KG1 (cell line): ENCODE results near the gene RPTOR.
A peak's percentile ranks its signal among the peaks of the same experiment; 100 is the strongest.
"Not testable (repeated sequence)": the region's sequence is repeated elsewhere in the genome, so short reads cannot be mapped to it uniquely, and the experiment has no call there.

Experiments used
- DNase-seq: peaks from one replicate; lab custom pipeline; 2025; lab: John Stamatoyannopoulos, UW

Gene RPTOR

DNA sequence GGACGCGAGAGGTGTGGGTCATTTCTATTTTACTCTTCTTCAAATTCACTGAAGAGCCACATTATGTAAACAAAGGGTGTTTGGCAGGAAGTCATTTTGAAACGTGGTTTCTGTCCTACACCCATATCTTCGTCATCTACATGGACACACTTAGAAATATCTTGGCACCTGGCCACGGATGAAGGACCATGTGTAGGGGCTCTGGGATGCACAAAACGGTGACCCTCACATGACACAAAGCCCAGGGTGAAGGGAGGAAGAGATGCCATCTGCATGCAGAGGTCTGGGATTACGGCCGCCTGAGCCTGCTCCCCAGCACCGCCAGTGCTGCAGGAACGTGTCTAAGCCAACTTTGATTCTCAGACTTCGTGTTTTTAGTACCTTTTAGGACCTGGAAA lies 316.8 kb downstream of the RPTOR start:
- no peak for DNase-seq

DNA sequence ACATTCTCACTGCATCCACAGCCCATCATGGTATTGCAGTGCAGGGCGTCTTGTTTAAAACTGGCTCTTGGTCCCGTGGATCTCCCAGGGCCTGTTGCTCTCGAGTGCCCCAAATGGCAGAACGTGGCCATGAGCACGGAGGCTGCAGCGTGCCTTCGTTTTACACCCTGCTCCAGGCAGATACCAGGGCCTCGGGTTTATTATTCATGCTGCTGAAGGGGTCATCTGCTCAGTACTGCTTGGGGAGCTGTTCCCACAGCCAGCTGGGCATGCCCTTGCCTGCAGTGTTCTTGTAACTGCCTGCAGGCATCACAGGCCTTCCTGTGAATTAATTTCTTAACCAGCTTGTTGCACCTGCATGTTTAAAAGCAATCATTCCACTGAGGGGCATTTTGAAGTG lies 317.3 kb downstream of the RPTOR start:
- DNase-seq: no peak

DNA sequence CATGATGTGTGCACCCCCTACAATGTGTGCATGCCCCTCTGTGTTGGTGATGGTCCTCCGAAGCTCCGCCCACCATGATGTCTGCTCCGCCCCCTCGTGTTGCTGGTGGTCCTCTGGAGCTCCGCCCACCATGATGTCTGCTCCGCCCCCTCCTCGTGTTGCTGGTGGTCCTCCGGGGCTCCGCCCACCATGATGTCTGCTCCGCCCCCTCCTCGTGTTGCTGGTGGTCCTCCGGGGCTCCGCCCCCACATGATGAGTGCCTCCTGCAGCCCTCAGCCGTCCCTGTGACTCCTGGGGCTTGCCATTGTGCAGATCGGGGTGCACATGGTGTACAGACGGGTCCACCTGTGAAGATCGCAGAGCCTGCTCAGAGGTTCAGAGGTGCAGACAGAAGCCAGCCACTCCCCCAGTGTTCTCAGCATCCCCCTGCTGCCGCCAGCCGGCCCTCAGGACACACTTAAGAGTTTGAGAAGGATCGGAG lies 317.9 kb downstream of the RPTOR start:
- DNase-seq: no peak

DNA sequence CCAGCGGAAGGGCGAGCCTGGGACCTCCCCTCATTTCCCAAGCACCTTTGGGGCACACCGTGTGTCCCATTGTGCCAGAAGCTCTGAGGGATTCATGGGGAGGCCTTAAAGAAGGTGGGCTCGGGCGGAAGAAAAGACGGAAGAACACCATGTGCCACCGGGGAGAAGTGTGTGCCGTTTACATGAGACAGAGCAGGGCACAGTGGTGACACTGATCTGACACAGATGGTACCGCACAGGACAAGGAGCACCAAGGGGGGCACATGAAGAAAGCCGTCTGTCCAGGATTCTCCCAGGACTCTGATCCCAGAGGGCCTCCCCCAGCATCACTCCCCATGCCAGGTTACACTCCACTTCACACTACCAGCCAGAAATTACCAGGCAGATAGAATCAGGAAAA lies 318.3 kb downstream of the RPTOR start:
- no peak for DNase-seq

DNA sequence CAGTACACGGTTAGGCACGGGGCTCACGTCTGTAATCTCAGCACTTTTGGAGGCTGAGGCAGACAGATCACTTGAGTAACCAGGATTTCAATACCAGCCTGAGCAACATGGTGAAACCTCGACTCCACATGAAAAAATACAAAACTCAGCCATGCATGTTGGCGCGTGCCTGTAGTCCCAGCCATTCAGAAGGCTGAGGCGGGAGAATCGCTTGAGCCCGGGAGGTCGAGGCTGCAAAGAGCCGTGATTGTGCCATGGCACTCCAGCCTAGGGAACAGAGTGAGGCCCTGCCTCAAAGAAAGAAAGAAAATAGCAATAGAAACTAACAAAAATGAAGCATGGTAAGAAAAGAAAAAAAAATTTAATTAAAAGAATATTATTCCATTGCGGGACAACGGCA lies 319.0 kb downstream of the RPTOR start:
- no peak for DNase-seq

DNA sequence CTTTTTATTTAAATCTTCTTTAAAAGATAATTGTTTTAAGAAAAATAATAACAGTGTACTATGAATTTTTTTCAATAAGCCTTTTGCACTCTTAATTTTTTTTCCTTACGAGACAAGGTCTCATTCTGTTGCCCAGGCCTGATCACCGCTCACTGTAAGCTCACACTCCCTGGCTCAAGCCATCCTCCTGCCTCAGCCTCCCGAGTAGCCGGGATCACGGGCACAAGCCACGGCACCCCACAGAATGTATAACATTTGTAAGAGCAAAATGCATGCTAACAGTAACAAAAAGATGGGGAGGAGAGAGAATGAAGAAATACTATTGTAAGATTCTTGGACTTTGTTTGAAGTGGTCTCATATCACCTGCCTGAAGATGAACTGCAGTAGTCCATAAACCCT lies 320.1 kb downstream of the RPTOR start:
- no peak for DNase-seq

- peak; percentile 24 for DNase-seq
Observed at GRCh38 chr17:80866050-80866793, 321.6 kb downstream of the RPTOR start.

GRCh38 chr17:80868022-80868609 lies 323.5 kb downstream of the RPTOR start:
- no peak for DNase-seq

- no peak for DNase-seq
Observed at GRCh38 chr17:80869481-80870145, 325.0 kb downstream of the RPTOR start.

DNA sequence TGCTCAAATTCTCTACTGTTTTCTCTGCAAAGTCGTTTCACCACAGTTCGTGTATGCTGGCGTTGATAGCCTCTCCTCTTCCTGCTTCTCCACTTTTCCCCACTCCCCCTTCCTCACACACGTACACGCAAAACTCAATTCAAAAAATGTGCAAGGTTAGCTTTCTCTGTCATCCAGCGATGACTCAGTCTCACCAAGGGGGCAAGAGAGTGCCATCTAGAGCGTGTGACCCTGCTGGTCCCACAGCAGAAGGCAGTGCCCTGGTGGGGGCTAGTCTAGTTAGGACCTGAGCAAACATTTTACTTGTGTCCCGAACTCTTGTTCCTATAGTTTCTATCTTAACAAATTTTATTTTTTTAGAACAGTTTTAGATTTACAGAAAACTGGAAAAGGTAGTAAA lies 325.8 kb downstream of the RPTOR start:
- DNase-seq: no peak

- DNase-seq: no peak
Observed at GRCh38 chr17:80871341-80871740, 326.7 kb downstream of the RPTOR start.

- DNase-seq: no peak
Observed at GRCh38 chr17:80872001-80872500, 327.4 kb downstream of the RPTOR start.

DNA sequence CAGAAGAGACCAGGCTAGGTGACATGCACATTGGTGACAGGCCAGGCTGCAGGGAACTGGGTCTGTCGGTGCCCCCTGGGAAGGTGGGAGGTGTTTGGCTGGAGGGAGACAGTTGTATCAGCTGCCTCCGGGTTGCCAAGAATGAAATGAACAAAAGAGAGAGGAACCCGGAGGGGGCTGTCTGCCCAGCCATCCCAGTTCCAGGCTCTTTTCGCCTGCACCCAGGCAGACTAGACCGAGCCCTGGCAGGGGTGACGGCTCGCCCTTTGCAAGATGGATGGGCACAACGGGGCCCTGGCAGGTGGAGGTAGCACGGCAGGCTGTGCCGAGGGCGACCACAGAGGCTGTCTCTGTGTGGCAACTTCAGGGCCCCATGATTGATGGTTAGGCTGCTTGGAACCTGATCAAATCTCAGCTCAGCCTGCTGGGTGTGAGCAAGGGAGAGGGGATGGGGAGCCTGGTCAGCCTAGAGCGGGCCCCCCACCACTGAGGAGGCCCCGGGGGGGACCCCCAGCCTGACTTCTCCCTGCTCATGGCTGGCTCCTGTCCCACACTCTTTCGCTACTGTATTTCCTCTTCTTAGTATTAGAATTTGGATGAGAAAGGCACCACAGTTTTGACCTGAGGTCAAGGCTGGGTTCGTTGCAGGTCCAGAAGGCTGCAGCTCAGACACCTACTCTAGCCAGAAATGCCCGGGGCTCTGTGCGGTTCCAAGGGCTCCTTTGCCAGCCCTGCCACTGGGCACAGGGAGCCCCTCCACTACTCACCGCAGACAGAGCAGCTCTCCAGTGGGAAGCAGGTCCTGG lies 328.1 kb downstream of the RPTOR start:
- no peak for DNase-seq

- no peak for DNase-seq
Observed at GRCh38 chr17:80873307-80873951, 328.8 kb downstream of the RPTOR start.

- no peak for DNase-seq
Observed at GRCh38 chr17:80874866-80875445, 330.3 kb downstream of the RPTOR start.

DNA sequence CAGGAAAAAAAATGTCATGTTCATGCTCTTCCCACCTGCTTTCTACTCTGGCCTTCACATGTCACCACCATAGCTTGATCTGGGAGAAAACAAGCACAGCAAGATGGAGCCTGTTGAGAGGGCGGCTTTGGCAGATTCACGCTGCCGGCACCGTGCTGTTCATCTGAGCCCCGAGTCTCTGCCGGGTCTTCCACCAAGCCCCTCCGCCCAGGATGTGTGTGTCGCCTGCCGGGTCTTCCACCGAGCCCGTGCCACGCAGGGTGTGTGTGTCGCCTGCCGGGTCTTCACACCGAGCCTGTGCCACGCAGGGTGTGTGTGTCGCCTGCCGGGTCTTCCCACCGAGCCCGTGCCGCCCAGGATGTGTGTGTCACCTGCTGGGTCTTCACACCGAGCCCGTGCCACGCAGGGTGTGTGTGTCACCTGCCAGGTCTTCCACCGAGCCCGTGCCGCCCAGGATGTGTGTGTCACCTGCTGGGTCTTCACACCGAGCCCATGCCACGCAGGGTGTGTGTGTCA lies 330.9 kb downstream of the RPTOR start:
- not testable (repeated sequence) for DNase-seq

GRCh38 chr17:80876456-80876949 lies 331.9 kb downstream of the RPTOR start:
- not testable (repeated sequence) for DNase-seq

- DNase-seq: no peak
Observed at GRCh38 chr17:80876950-80877728, 332.5 kb downstream of the RPTOR start.

DNA sequence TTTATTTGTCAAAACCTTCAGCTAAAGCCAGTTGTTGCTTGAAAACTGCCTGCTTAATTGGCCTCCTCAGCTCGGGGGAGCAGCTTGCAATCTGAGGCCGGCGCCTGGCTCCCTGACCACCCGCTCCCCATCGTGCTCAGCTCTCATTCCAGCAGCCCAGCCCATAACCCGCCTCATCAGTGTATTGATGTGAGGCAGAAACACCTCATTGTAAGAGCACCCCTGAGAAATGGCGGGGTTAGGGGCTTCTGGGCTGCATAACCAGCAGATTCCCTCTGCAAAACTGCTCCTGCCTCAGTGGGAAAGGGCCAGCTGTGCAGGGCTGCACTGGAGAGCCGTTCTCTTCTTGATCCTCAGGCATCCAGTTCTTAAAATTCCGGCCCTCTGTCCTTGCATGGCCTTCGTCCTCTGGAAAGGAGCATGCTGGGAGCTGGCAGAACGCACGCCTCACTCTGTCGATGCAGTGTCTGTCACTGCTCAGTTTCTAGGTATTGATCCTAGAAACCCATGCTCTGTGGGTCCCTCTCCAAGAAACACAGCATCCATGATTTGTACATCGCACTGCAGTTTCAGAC lies 333.2 kb downstream of the RPTOR start:
- DNase-seq: no peak
